Heart left ventricle (tissue), 13 donors: ENCODE data around the gene FAM3D.

Experiments
- POLR2A ChIP-seq, 2 donors: fragments of 450-650 bp; IDR thresholded peaks; one replicate each; pipeline ENCODE4 v1.6.1; 2017; ENCODE audit warnings: antibody characterized with exemption in 2 of 2, mild to moderate bottlenecking in 2 of 2, moderate library complexity in 2 of 2
- TF ChIP-seq, protein P1 (sequence below), 12 donors: fragments of 200-600 bp; sonication (generic) in 4 of 12; IDR thresholded peaks; one replicate each; pipeline versions ENCODE4 v1.5.0 to v1.8.0; 2018 to 2022; ENCODE audit warnings: antibody characterized with exemption in 12 of 12, mild to moderate bottlenecking in 5 of 12
- donor health status: ischemic (EF 13 %, LVEDD 7.1; RV severe dilation, severe dysfunction).
- donor health status: DM: no; HTN: yes; CAD: no.
- donor health status: DM: no; HTN: no; CAD: no.
- donor health status: ischemic (EF 25% LVEDD 6.9; RV normal size, moderate dysfunction).
- donor health status: ischemic (EF 25% LVEDD 5.7; RV mildly dilated, moderate dysfunction).
- donor health status: ischemic (EF 35%, LVEDD 5.7; RV mildly dilated, moderate dysfunction).
- donor health status: nonischemic (EF 11% LVEDD 7.7; RV severe dilation, severe dysfunction).
- donor health status: DM: yes; HTN: yes; CAD: no.
- donor health status: PGD.
- donor health status: ischemic (EF 29% LVEDD 5.4; RV normal size, mild dysfunction).
- donor health status: nonischemic (EF 23%, LVEDD 6.1; RV moderate dilation, normal function).

DNA sequence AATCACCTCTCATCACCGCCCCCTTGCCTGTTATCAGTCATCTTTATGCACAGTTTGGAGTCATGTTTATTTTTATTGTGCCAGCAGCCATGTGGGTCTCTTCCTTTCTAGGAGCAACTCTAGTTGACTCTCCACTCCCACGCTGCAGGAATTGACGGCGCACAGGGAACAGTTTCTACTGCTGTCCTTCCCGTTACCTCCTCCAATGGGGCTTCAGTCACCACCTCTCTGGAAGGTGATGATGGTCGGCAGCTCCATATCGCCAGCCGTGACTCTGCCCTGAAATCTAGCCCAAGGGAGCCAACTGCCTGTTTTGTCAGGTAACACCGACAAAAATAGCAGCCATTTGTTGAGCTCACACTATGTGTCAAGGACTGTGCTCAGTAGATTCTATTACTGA lies 53.7 kb downstream of the FAM3D start:
- no peak for TF ChIP-seq POLR2A (IDR thresholded peaks at IDR 0.05)
- TF ChIP-seq, protein P1, sequence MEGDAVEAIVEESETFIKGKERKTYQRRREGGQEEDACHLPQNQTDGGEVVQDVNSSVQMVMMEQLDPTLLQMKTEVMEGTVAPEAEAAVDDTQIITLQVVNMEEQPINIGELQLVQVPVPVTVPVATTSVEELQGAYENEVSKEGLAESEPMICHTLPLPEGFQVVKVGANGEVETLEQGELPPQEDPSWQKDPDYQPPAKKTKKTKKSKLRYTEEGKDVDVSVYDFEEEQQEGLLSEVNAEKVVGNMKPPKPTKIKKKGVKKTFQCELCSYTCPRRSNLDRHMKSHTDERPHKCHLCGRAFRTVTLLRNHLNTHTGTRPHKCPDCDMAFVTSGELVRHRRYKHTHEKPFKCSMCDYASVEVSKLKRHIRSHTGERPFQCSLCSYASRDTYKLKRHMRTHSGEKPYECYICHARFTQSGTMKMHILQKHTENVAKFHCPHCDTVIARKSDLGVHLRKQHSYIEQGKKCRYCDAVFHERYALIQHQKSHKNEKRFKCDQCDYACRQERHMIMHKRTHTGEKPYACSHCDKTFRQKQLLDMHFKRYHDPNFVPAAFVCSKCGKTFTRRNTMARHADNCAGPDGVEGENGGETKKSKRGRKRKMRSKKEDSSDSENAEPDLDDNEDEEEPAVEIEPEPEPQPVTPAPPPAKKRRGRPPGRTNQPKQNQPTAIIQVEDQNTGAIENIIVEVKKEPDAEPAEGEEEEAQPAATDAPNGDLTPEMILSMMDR (IDR thresholded peaks at IDR 0.05): no peak
